Activated naive CD4-positive, alpha-beta T cell treated with anti-CD3 and anti-CD28 coated beads for 36 hours (primary cell): Measurements from ENCODE around the gene ETV1. TPM values are rescaled to one million over a fixed set of nuclear protein-coding genes. Genes with fewer than 3 reads are reported as not detected.

ENCODE experiments used
- CTCF ChIA-PET: fragments of 350-600 bp; sonication (Branson Sonifier 250); formaldehyde crosslinking; loops from one replicate; lab custom pipeline; 2021; ENCODE audit warnings: antibody characterized with exemption; lab: Charles Lee
- DNase-seq: peaks from one replicate; pipeline ENCODE4 v3.0.0-alpha.2; 2020
- H3K27ac Mint-ChIP-seq: one replicate; pipeline ENCODE4 v1.8.0; 2021; ENCODE audit warnings: mild to moderate bottlenecking, mixed read lengths
- H3K27me3 Mint-ChIP-seq: one replicate; pipeline ENCODE4 v1.8.0; 2021; ENCODE audit warnings: low read depth, mixed read lengths
- H3K36me3 Mint-ChIP-seq: one replicate; pipeline ENCODE4 v1.8.0; 2021; ENCODE audit warnings: low read depth, mixed read lengths
- H3K4me1 Mint-ChIP-seq: one replicate; pipeline ENCODE4 v1.8.0; 2021; ENCODE audit warnings: low read depth, mixed read lengths
- H3K4me3 Mint-ChIP-seq: one replicate; pipeline ENCODE4 v1.8.0; 2021; ENCODE audit warnings: mild to moderate bottlenecking, moderate library complexity, mixed read lengths
- H3K9me3 Mint-ChIP-seq: one replicate; pipeline ENCODE4 v1.8.0; 2021; ENCODE audit warnings: mixed read lengths
- intact Hi-C: fragments of 100-400 bp; cut with micrococcal nuclease; formaldehyde crosslinking; loops from one replicate; pipeline ENCODE4 v1.15.1; 2023
- total RNA-seq, 2 experiments: library from RNA; stranded (reverse); gene quantifications; one replicate each; pipeline ENCODE4 v1.2.3, GENCODE V29; 2021

The ETV1 gene
- total RNA-seq, 2 experiments from 2014 or later = not detected

GRCh38 chr7:13911909-13912308, 77.6 kb downstream of the ETV1 start:
- Mint-ChIP-seq H3K27ac (no peak overlapping the region), H3K36me3 (no peaks in the 10 kb centered on the region), H3K27me3 (no peaks in the 10 kb centered on the region), H3K4me1 (no peaks in the 10 kb centered on the region), H3K9me3 (no peaks in the 10 kb centered on the region), H3K4me3 (no peak overlapping the region)
- DNase-seq = no peak
- CTCF ChIA-PET = no interaction called here
- intact Hi-C loops = no loop called here

- Mint-ChIP-seq H3K9me3 (no peaks in the 10 kb centered on the region), H3K36me3 (no peaks in the 10 kb centered on the region), H3K4me3 (no peak overlapping the region), H3K27me3 (no peaks in the 10 kb centered on the region), H3K4me1 (no peaks in the 10 kb centered on the region), H3K27ac (no peak overlapping the region)
- intact Hi-C loops = no loop called here
- no peak for DNase-seq
- CTCF ChIA-PET = no interaction called here
Observed at GRCh38 chr7:13910805-13911551, 78.5 kb downstream of the ETV1 start.

- no peaks in the 10 kb centered on the region for H3K36me3 Mint-ChIP-seq
- DNase-seq = no peak
Observed at GRCh38 chr7:13908667-13909397, 80.6 kb downstream of the ETV1 start.

GRCh38 chr7:13907831-13908230, 81.6 kb downstream of the ETV1 start:
- Mint-ChIP-seq H3K9me3 (no peaks in the 10 kb centered on the region), H3K36me3 (no peaks in the 10 kb centered on the region), H3K27ac (no peak overlapping the region), H3K27me3 (no peaks in the 10 kb centered on the region), H3K4me1 (no peaks in the 10 kb centered on the region), H3K4me3 (no peak overlapping the region)
- intact Hi-C loops = no loop called here
- CTCF ChIA-PET = no interaction called here
- DNase-seq = no peak

More at GRCh38 chr7:13908667-13909397, 80.6 kb downstream of the ETV1 start:
- Mint-ChIP-seq H3K4me1 (no peaks in the 10 kb centered on the region), H3K4me3 (no peak overlapping the region), H3K9me3 (no peaks in the 10 kb centered on the region), H3K27ac (no peak overlapping the region), H3K27me3 (no peaks in the 10 kb centered on the region)
- intact Hi-C loops = no loop called here
- CTCF ChIA-PET = interaction anchor here (0.7 kb wide), 1 partner anchor 786 kb away, joined by 5 read pairs; no protein-coding TSS in a partner anchor

- no peak for DNase-seq
- H3K9me3 Mint-ChIP-seq = no peaks in the 10 kb centered on the region
- H3K27ac Mint-ChIP-seq = no peak overlapping the region
- no peak overlapping the region for H3K4me3 Mint-ChIP-seq
- intact Hi-C loops = no loop called here
- no peaks in the 10 kb centered on the region for H3K27me3 Mint-ChIP-seq
- CTCF ChIA-PET = no interaction called here
- H3K36me3 Mint-ChIP-seq = no peaks in the 10 kb centered on the region
- no peaks in the 10 kb centered on the region for H3K4me1 Mint-ChIP-seq
Observed at GRCh38 chr7:13904689-13905088, 84.8 kb downstream of the ETV1 start.

- Mint-ChIP-seq H3K27me3 (no peaks in the 10 kb centered on the region), H3K27ac (no peak overlapping the region), H3K9me3 (no peaks in the 10 kb centered on the region), H3K4me1 (no peaks in the 10 kb centered on the region), H3K4me3 (no peak overlapping the region), H3K36me3 (no peaks in the 10 kb centered on the region)
- no peak for DNase-seq
- CTCF ChIA-PET = no interaction called here
- intact Hi-C loops = no loop called here
Observed at GRCh38 chr7:13904007-13904406, 85.5 kb downstream of the ETV1 start.

GRCh38 chr7:13901577-13901976, 87.9 kb downstream of the ETV1 start:
- no peaks in the 10 kb centered on the region for H3K4me1 Mint-ChIP-seq
- H3K27ac Mint-ChIP-seq = no peak overlapping the region
- H3K9me3 Mint-ChIP-seq = peaks cover 2% of the 10 kb centered on the region
- no peaks in the 10 kb centered on the region for H3K27me3 Mint-ChIP-seq
- H3K4me3 Mint-ChIP-seq = no peak overlapping the region
- no peak for DNase-seq
- intact Hi-C loops = no loop called here
- H3K36me3 Mint-ChIP-seq = no peaks in the 10 kb centered on the region
- CTCF ChIA-PET = no interaction called here

- no peak overlapping the region for H3K27ac Mint-ChIP-seq
- no peaks in the 10 kb centered on the region for H3K4me1 Mint-ChIP-seq
- no peaks in the 10 kb centered on the region for H3K36me3 Mint-ChIP-seq
- DNase-seq = no peak
- H3K9me3 Mint-ChIP-seq = peaks cover 2% of the 10 kb centered on the region
- intact Hi-C loops = no loop called here
- H3K4me3 Mint-ChIP-seq = no peak overlapping the region
- peaks cover 3% of the 10 kb centered on the region for H3K27me3 Mint-ChIP-seq
- CTCF ChIA-PET = no interaction called here
Observed at GRCh38 chr7:13898957-13899670, 90.4 kb downstream of the ETV1 start.

GRCh38 chr7:13897819-13898218, 91.6 kb downstream of the ETV1 start:
- Mint-ChIP-seq H3K27ac (no peak overlapping the region), H3K27me3 (peaks cover 3% of the 10 kb centered on the region), H3K9me3 (peaks cover 3% of the 10 kb centered on the region), H3K36me3 (no peaks in the 10 kb centered on the region), H3K4me3 (no peak overlapping the region), H3K4me1 (no peaks in the 10 kb centered on the region)
- intact Hi-C loops = no loop called here
- CTCF ChIA-PET = no interaction called here
- DNase-seq = no peak

- Mint-ChIP-seq H3K4me1 (no peaks in the 10 kb centered on the region), H3K27ac (no peak overlapping the region), H3K9me3 (peaks cover 3% of the 10 kb centered on the region), H3K27me3 (peaks cover 3% of the 10 kb centered on the region), H3K4me3 (no peak overlapping the region), H3K36me3 (no peaks in the 10 kb centered on the region)
- CTCF ChIA-PET = no interaction called here
- intact Hi-C loops = no loop called here
- DNase-seq = no peak
Observed at GRCh38 chr7:13894954-13895353, 94.5 kb downstream of the ETV1 start.

GRCh38 chr7:13894377-13894776, 95.1 kb downstream of the ETV1 start:
- intact Hi-C loops = no loop called here
- no peak overlapping the region for H3K27ac Mint-ChIP-seq
- no peaks in the 10 kb centered on the region for H3K36me3 Mint-ChIP-seq
- H3K4me1 Mint-ChIP-seq = no peaks in the 10 kb centered on the region
- peaks cover 3% of the 10 kb centered on the region for H3K27me3 Mint-ChIP-seq
- H3K4me3 Mint-ChIP-seq = no peak overlapping the region
- DNase-seq = no peak
- peaks cover 3% of the 10 kb centered on the region for H3K9me3 Mint-ChIP-seq
- CTCF ChIA-PET = no interaction called here

- peaks cover 2% of the 10 kb centered on the region for H3K9me3 Mint-ChIP-seq
- H3K4me3 Mint-ChIP-seq = no peak overlapping the region
- no peaks in the 10 kb centered on the region for H3K36me3 Mint-ChIP-seq
- H3K27ac Mint-ChIP-seq = no peak overlapping the region
- DNase-seq = no peak
- intact Hi-C loops = no loop called here
- H3K4me1 Mint-ChIP-seq = no peaks in the 10 kb centered on the region
- peaks cover under 1% of the 10 kb centered on the region for H3K27me3 Mint-ChIP-seq
- CTCF ChIA-PET = no interaction called here
Observed at GRCh38 chr7:13890793-13891192, 98.7 kb downstream of the ETV1 start.
